Measurements from ENCODE around the gene TBC1D25.

TBC1D25 gene

GRCh38 chrX:48601741-48602394, 62.4 kb downstream of the TBC1D25 start:
- no peak for DNase-seq (ENCODE audit: low read depth)

DNA sequence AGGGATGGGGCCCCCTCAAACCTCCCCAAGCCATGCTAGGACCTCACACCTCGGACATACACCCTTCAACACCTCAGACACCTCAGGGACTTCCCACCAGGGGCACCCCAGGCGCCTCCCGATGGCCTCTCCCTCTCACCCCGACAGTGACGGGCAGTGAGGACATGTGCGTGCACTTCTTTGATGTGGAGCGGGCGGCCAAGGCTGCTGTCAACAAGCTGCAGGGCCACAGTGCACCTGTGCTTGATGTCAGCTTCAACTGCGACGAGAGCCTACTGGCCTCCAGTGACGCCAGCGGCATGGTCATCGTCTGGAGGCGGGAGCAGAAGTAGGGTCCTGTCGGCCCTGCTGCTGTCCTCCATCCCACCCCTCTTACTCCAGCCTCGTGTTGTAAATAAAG, 65.2 kb downstream of the TBC1D25 start:
- DNase-seq (ENCODE audit: low read depth): no peak

GRCh38 chrX:48606091-48606490, 66.6 kb downstream of the TBC1D25 start:
- DNase-seq (ENCODE audit: low read depth): no peak

- DNase-seq (ENCODE audit: low read depth): no peak
Observed at GRCh38 chrX:48611703-48612102, 72.2 kb downstream of the TBC1D25 start.

Data from CMK (cell line).